Hypothalamus (tissue), 51 donors: Measurements from ENCODE around the gene NT5C3B.

Source experiments
- DNase-seq, 51 donors: peaks; one replicate each; lab custom pipeline; 2025; lab: John Stamatoyannopoulos, UW

The NT5C3B gene

DNA sequence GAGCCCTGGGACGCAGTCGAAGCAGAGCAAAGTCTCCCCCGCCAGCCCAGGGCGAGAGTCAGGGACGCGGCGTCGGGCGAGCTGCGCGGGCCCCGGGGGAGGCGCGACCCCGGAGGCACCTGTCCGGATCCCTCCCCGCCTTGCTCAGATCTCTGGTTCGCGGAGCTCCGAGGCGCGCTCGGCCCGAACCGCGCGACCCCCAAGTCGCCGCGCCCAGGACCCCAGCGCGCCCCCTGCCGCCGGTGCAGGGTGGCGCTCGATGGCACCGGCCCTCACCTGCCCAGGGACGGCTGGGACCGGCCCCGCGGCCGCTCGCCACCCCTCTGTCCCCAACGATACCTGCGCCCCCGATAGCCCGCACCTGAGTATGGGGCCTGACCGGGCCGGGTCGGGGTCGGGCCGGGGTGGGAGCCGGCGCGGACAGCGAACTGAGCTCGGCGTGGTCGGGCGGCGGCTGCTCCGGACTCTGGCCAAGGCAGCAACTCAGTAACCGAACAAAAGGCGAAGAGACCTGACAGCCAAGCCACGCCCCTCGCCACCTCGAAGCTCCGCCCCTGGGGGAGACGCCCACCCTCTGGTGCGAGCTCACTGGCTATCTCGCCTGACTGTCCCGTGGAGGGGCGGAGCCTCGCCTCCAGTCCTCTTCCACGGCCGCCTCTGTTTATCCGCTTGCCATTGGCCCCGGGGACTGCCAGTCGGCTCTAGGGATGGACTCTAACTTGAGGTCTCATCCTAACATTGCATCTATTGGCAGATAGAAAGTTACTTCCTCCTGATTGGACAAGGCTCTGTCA lies 49.6 kb downstream of the NT5C3B start, which contains the start of gene JUP:
Gene JUP, minus strand, starts transcription at position 485 of the 794 bp plus-strand sequence. CDS start 14,857 bp downstream, outside the sequence.
- DNase-seq, result peak; percentile 65 to 100 (median 96)

DNA sequence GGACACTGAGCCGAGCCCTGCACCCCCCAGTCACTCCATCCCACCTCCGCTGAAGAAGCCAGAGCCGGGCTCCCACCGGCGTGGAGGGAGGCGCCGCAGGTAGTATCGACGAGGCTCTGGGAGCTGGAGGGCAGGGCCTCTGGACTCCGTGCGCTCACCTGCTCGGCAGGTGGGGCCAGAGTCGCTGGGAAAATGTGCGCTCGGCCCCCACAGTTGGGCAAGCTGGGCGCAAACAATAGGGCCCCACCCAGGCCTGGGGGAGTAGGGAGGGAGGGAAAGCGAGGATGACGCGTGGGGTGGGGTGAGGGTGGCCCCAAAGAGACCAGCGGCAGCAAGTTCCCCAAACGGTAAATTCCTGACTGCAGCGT lies 50.2 kb downstream of the NT5C3B start:
- DNase-seq, result peak in 2 of 51 donors; percentile 7 to 17

DNA sequence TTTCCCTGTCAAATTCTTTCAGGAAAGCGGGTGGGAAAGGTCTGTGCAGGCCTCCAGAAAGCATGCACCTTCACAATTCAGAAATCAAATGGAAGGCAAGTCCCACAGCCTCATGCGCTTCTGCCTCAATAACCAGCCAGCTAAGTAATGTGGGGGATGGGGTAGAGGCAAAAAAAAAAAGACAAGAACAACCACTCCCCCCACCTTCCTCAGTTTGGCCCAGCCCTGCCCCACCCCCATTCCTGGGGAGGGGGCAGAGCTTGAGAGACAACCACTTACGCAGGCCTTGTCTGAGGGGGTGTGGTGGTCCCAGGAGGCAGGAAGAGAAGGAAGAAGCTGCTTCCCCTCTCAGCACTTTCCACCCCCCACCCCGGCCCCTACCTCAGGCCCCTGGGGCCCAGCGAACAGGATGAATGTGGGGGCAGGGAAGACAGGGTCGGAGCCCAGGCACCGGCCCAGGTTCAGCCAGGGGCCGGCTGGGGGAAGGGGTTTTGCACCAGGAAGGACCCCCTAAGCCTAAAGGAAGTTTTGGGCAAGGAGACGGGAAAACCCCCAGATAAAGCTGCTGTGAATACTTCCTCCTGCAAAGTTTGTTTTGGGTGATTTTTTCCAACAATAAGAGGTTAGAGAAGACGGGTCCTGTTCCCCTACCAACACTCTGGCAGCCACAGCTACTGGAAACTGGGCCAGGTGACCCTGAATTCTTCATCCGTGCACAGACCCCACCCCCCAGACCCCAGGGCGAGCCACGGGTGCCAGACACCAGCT lies 50.8 kb downstream of the NT5C3B start:
- no peak for DNase-seq

DNA sequence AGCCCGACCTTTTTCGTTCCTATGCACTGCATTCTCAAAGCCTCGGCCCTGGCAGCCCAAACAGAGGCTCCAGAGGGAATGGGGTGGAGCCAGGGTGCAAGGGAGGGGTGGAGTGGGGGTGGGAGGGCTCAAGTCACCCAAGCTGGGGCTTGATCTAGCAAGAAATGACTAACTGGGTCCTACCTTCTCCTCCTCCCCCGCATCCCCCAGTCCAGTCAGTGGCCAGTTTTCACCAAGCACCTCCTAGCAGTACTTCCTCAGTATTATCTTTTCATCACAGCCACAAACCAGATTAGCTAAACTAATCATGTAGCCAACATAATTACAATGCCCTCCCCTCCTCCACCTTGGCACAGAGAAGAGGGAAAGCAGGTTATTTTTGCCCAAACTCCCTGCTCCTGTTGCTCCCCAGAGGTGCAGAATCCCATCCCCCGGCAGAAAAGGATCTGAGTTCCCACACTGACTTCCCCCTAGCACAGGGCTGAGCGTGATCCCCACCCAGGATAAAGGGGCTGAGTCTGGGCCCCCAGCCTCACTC lies 51.8 kb downstream of the NT5C3B start:
- no peak for DNase-seq

DNA sequence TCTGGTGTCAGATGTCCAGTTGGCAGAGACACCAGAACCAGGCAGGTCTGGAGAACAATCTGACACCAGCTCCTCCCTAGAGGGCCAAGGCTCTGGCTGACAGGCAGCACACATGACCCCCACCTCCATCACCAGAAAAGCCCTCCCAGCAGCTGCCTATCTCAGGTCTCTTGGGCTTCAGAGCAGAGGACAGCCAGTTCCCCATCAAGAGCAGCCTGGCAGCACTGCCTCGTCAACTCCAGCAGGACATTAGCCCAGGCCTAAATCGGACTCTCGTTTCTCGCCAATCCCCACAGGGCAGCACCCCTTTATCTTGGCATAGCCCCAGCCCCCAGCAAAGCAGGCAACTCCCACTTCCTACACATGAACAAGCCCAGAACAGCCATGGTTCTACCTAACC lies 53.9 kb downstream of the NT5C3B start:
- no peak for DNase-seq

DNA sequence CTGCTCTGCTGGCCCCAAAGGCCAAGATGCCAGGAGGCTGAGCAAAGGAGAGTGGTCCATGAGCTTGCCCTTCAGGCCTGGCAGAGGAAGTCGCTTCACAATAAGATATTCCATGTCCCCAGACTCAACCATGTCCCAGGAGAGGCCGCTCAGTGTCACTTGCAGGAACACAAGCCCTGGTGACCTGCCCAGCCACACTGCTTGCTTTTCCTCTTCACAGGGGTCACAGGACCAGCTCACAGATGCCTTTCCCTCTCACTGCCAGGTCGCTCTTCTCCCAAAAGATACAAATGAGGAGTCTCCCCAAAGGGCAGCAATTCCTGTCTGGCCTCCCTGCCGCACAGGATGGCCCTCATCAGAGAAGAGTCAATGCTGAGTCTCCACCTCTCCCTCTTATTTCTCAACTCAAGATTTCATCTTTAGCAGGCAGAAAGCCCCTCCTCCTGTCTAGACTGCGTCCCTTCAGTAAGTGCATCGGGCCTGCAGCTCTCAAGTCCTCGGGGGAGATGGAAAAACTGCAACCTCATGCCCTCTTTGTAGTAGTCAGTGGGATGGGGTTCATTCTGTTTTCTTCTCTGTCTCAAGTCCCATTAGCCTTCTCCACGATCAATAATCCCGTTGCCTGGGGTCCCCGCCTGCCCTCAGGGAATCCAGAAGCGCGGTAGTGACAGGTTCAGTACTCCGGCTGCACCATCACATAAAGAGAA lies 54.5 kb downstream of the NT5C3B start:
- no peak for DNase-seq

DNA sequence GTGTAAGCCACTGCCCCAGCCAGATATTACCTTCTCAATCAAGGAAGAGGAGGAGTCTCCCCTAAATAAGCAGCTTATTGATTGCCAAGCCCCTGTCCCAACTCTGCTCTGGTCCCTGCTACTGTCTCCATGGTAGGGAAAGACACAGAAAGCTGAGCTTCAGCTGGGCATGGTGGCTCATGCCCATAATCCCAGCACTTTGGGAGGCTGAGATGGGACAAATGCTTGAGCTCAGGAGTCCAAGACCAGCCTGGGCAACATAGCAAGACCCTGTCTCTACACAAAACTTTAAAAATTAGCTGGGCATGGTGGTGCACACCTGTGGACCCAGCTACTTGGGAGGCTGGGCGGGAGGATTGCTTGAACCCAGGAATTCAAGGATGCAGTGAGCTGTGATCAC lies 56.1 kb downstream of the NT5C3B start:
- DNase-seq, result no peak

DNA sequence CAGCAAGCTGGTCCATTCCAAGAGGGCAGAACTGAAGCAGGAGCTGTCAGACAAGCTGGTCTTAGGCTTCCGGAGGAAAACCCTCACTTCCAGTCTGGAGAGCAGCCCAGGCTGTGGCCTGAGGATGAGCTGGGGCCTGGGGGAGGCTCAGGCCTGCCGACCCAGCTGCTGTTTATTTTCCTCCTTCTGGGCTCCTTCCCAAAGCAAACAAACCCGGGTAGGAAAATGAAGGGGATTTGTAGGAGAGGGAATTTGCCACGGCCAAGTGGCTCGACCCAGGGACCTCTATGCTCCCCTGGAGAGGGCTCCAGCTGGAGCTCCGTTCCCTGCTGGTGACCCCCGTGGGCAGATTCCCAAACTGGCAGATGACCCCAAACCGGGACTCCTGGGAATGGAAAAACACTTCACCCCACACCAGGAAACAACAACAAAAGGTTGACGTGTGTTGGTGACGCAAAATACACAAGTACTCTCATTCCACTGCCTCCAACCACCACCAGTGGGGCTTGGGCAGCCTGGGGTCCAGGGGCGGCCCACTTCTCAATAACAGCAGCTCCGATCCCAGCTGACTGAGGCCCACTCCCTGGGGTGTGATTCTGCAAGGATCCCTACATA lies 58.4 kb downstream of the NT5C3B start:
- DNase-seq, result peak in 34 of 51 donors; percentile 9 to 82 (median 44)

DNA sequence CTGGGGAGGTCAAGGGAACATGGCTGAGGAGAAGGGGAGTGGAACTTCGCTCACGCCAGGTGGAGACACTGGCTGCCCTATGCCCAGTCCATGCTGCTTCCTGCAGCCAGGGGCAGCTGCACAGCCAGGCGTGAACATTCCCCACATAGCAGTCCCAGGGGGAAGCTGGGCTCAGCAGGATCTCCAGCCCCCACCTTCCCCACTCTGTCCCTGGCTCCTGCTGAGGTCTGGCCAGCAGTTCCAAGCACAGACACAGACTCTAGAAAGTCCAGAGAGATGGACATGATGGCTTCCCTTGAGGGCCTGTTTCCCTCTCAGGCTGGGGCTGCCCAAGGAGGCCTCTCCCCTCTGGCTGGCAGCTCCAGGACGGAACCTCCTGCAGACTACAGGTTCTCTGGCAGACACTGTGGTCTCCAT lies 58.9 kb downstream of the NT5C3B start:
- peak in 16 of 51 donors; percentile 12 to 65 (median 32) for DNase-seq

DNA sequence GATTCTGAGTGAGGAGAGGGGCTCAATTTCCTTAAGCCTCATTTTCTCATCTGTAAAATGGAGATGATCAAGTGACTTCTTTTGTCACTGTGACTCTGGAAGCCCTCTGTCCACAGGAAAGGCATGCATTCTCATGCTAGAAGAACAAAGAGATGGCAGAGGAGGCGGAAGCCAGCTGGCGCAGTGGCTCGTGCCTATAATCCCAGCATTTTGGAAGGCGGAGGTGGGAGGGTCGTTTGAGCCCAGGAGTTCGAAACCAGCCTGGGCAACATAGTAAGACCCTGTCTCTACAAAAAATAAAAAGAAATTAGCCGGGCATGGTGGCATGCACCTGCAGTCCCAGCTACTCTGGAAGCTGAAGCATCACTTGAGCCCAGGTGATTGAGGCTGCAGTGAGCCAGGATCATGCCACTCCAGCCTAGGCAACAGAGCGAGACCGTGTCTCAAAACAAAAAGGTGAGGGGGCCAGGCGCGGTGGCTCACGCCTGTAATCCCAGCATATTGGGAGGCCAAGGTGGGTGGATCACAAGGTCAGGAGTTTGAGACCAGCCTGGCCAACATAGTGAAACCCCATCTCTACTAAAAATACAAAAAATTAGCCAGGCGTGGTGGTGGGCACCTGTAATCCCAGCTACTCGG lies 59.7 kb downstream of the NT5C3B start:
- DNase-seq, result peak in 9 of 51 donors; percentile 7 to 28 (median 24)

DNA sequence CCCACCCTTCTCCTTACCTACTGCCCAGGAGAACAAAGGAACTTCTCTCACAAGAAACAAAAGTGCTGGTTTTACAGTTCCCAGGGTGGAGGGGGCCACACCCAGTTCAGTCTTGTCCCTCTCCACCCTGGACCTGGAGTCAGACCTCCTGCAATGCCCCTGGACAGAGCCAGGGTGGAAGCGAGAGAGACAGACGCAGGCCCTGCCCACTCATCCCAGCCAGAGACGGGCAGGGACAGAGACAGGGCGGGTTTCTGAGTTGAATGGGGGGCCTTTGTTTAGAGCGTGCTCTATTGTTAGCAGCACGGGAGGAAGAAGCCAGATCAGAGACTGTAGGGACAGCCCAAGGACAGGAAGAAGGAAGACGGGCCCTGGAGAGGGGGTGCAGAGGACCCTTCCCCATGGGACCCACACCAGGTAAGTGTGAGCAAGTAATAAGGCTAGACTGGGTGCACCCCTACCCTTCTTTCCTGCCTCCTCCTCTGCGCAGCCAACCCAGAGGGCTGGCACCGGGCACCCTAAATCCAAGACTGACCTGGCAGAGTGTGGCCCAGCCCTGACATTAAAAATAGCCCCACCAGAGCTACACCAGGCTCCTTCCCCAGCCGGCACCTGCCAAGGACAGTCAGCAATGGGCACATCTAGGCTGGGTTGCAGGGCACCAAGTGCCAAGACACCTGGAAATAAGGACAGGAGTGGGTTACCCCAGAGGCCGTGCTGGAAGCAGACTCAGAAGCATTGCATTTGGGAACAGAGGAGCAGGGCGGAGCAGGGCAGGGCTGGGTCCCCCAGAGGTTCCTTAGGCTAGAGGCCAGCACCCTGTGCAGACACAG lies 60.4 kb downstream of the NT5C3B start:
- peak in 39 of 51 donors; percentile 7 to 81 (median 48) for DNase-seq
